NCI-H187 (cell line): Measurements from ENCODE around the gene CYB561A3.

Source experiments
- DNase-seq, 2 experiments: peaks; one replicate each; lab custom pipeline; 2025; lab: John Stamatoyannopoulos, UW

CYB561A3 gene

GRCh38 chr11:61325649-61326414, 35.9 kb downstream of the CYB561A3 start:
- DNase-seq: no peak

DNA sequence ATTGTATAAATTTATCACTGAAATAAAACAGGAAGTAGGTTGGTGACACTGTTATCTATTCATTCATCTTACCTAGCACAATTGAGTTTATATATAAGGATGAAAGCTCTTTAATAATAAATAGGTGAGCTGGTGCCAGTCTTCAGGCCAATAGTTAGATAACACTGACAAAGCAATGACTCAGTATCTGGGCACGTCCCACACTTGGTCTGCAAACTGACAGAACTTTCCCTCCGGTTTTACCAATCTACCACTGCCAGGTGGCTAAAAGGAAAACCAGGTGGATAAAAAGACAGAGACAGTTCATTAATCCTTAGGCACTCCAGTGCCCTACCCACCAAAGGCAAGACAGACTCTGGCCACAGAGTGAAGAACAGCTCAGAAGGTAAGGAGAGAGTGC, 46.4 kb downstream of the CYB561A3 start:
- no peak for DNase-seq

DNA sequence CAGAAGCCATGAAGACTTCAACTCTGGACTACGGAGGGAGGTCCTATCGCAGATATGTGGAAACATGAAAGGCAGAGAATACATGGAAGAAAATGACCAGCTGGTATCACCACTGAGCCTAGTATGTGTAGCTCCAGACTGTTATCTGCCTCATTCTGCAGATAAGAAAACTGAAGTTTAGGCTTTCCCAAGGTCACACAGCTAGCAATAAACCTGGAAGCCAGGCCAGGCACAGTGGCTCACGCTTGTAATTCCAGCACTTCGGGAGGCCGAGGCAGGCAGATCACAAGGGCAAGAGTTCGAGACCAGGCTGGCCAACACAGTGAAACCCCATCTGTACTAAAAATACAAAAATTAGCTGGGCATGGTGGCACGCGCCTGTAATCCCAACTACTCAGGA, 50.9 kb downstream of the CYB561A3 start:
- DNase-seq: no peak

DNA sequence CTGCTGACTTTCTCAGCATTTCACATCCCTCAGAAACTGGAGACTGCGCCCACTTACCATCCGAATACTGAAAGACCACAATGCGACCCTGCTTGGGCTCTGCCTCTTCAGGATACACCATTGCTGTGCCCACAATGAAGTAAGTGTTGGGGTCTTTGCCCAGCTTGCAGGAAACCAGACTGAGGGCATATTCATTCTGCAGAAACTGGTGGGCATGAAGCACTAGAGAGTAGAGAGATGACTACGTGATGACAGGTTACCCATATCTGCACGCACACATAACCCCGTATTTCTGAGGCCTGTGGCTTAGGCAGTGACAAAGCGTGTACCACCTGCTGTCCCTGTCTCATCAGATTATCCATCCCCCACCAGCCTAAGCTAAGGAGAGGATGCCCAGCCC, 51.9 kb downstream of the CYB561A3 start:
- no peak for DNase-seq

GRCh38 chr11:61309141-61309540, 52.5 kb downstream of the CYB561A3 start:
- no peak for DNase-seq

GRCh38 chr11:61307354-61307753, 54.3 kb downstream of the CYB561A3 start:
- DNase-seq: no peak

- DNase-seq: no peak
These were observed 55.5 kb downstream of the CYB561A3 start for GRCh38 chr11:61306221-61306620.

DNA sequence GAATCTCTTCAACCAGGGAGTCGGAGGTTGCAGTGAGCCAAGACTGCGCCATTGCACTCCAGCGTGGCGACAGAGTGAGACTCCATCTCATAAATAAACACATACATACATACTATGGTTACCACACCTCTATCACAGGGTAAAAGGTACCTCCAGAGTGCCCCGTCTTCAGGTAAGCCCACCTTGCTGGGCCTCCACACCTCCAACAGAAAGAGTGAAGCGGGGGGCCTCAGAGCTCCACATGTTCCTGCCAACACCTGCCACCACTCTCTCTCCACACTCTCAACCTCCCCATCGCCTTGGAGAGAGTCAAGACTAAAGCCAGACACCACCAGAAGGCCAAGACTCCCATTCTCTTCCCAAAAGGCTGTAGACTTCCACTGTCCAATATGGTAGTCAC, 56.3 kb downstream of the CYB561A3 start:
- DNase-seq: no peak

- DNase-seq: no peak
These were observed 58.0 kb downstream of the CYB561A3 start for GRCh38 chr11:61303725-61304124.

GRCh38 chr11:61302550-61302949, 59.1 kb downstream of the CYB561A3 start:
- no peak for DNase-seq
